Activated naive CD4-positive, alpha-beta T cell treated with anti-CD3 and anti-CD28 coated beads, Interleukin-2, amount 50 U/mL, for 72 hours (primary cell): ENCODE measurements around the gene NAP1L5. TPM values are rescaled to one million over a fixed set of nuclear protein-coding genes. Genes with fewer than 3 reads are reported as not detected.

Experiments used
- ATAC-seq, 2 donors: fragments of 150-1000 bp; cut with Tn5 transposase; 2 replicates each; pipeline ENCODE4 v1.10.0; 2021; ENCODE audit warnings: mild to moderate bottlenecking in 2 of 2, moderate library complexity in 2 of 2
- DNase-seq, 2 donors: peaks; one replicate each; pipeline ENCODE4 v3.0.0; 2021 to 2022; ENCODE audit warnings: low spot score in 2 of 2
- H3K27ac Mint-ChIP-seq, 2 donors: one replicate each; pipeline ENCODE4 v1.8.0; 2022; ENCODE audit warnings: mild to moderate bottlenecking in 2 of 2, mixed read lengths in 2 of 2
- H3K36me3 Mint-ChIP-seq, 2 donors: one replicate each; pipeline ENCODE4 v1.8.0; 2022; ENCODE audit warnings: mixed read lengths in 2 of 2
- H3K9me3 Mint-ChIP-seq, 2 donors: one replicate each; pipeline ENCODE4 v1.8.0; 2022; ENCODE audit warnings: mixed read lengths in 2 of 2
- total RNA-seq, 2 donors: library from RNA; stranded (reverse); gene quantifications; one replicate each; pipeline ENCODE4 v1.2.3, GENCODE V29; 2022

Gene NAP1L5
- total RNA-seq, 2 donors from 2014 or later, result 2.8 to 2.9 TPM

DNA sequence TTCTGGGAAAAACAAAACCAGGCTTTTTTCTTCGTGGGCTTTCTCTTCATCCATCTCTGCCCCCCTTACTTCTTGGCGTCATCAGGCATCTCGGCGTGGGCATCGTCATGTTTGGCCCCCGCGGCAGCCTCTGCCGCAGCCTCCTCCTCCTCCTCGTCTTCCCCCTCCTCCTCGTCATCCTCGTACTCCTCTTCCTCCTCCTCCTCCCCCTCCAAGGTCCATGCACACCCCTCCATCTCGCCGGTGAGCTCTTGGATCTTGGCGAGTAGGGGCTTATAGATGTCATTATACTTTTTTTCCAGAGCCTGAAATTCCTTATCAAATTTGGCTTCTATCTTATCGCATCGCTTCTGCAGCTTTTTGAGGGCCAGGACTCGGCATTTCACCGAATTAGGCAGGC lies 488 bp downstream of the NAP1L5 start:
- H3K36me3 Mint-ChIP-seq, result peaks cover 7 to 23% of the 10 kb centered on the region in 2 donors
- DNase-seq (no peak), ATAC-seq (peak; percentile 21 to 68)
- no peaks in the 10 kb centered on the region for H3K9me3 Mint-ChIP-seq
- H3K27ac Mint-ChIP-seq, result peak overlapping the region; percentile 76 to 92

DNA sequence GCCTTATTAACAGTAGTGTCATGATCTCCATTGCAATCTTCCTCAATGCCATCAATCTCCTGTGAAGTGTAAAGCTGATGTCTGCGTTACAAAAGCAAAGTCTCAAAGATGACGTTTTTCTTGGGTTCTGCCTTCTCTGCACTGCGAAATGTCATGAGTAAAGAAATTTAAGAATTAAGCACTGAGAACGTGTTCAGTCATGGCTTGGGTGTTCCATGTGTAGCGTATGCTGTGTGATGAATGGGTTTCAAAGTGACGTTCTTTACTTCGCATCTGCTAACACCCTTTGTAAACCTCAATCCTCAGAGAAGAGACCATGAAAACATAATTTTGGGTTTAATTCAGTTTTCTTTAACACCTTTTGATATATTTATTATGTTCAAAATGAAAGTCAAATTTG lies 999 bp downstream of the NAP1L5 start:
- no peaks in the 10 kb centered on the region for H3K9me3 Mint-ChIP-seq
- peak overlapping the region; percentile 76 to 92 for H3K27ac Mint-ChIP-seq
- ATAC-seq (no peak), DNase-seq (no peak)
- H3K36me3 Mint-ChIP-seq, result peaks cover 7 to 23% of the 10 kb centered on the region in 2 donors

- peaks cover 7 to 17% of the 10 kb centered on the region in 2 donors for H3K36me3 Mint-ChIP-seq
- no peak for ATAC-seq
- no peak for DNase-seq
- H3K27ac Mint-ChIP-seq, result no peak overlapping the region
- no peaks in the 10 kb centered on the region for H3K9me3 Mint-ChIP-seq
These were observed 3.8 kb downstream of the NAP1L5 start for GRCh38 chr4:88693792-88694191.

DNA sequence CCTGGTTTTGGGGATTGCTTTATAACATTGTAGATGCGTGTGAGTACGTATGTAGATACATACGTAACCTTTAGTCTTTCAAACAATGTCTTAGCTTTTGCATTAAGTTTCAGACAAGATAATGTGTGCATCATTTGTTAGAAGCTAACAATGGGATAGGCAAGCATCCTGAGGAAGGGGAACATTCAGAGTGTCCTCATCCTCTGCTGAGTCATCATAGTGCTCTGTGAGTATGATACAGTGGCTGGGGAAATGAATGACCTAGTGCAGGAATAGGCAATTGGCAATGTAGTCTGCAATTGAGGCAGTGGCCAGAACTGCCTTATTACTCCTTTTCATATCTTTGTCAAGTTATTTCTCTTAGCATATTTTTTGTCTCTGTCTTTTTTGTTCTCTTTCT lies 7.3 kb downstream of the NAP1L5 start:
- H3K9me3 Mint-ChIP-seq, result no peaks in the 10 kb centered on the region
- no peaks in the 10 kb centered on the region for H3K36me3 Mint-ChIP-seq
- no peak for ATAC-seq
- no peak for DNase-seq
- H3K27ac Mint-ChIP-seq, result no peak overlapping the region

DNA sequence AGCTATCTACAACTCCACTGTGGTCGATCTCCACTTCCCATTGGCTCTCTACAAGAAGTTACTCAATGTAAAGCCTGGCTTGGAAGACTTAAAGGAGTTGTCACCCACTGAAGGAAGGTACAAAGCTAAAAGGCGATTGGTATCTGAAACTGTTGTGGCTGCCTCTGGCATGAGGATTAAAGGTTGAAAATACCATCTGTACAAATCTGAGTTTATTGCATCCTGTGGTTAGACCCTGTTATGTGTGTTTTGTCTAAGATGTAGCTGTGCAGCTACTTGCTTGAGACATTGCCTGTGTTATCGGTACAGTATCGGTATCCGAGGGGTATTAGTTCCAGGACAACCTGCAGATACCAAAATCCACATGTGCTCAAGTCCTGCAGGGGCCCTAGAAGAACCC lies 16.4 kb downstream of the NAP1L5 start:
- Mint-ChIP-seq H3K27ac (no peak overlapping the region), H3K36me3 (peaks cover 0 to 34% of the 10 kb centered on the region in 2 donors), H3K9me3 (no peaks in the 10 kb centered on the region)
- no peak for ATAC-seq
- no peak for DNase-seq

GRCh38 chr4:88675543-88675942 lies 22.1 kb downstream of the NAP1L5 start:
- ATAC-seq (no peak), DNase-seq (no peak)
- Mint-ChIP-seq H3K9me3 (no peaks in the 10 kb centered on the region), H3K36me3 (peaks cover 0 to 26% of the 10 kb centered on the region in 2 donors), H3K27ac (no peak overlapping the region)

GRCh38 chr4:88674979-88675378 lies 22.6 kb downstream of the NAP1L5 start:
- Mint-ChIP-seq H3K36me3 (peaks cover 0 to 24% of the 10 kb centered on the region in 2 donors), H3K27ac (no peak overlapping the region), H3K9me3 (no peaks in the 10 kb centered on the region)
- no peak for ATAC-seq
- no peak for DNase-seq

GRCh38 chr4:88674565-88674964 lies 23.1 kb downstream of the NAP1L5 start:
- no peak for DNase-seq
- ATAC-seq, result peak; percentile 63 to 86
- H3K36me3 Mint-ChIP-seq, result peaks cover 0 to 20% of the 10 kb centered on the region in 2 donors
- no peak overlapping the region for H3K27ac Mint-ChIP-seq
- H3K9me3 Mint-ChIP-seq, result no peaks in the 10 kb centered on the region

- DNase-seq, result no peak
- H3K36me3 Mint-ChIP-seq, result peaks cover 0 to 13% of the 10 kb centered on the region in 2 donors
- no peak for ATAC-seq
- H3K27ac Mint-ChIP-seq, result no peak overlapping the region
- no peaks in the 10 kb centered on the region for H3K9me3 Mint-ChIP-seq
These were observed 23.7 kb downstream of the NAP1L5 start for GRCh38 chr4:88673886-88674285.

DNA sequence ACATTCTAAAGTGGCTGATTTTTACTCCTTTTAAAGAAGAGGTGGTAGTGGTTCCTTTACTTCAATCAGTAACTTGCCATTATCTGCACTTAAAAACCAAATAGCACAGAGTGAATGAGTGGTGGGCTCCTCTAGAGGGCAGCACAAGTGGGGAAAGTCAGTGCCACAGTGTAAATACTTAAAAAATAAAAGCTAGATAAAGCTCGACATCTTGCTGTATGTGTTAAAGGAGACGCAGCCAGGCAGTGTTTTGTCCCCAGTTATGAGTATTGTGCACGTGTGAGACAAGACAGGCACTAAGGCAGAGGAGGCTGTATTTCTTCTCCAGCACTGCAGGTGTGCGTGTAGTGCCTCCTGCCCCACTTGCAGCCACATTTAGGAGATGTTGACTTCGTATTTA lies 24.6 kb downstream of the NAP1L5 start:
- no peaks in the 10 kb centered on the region for H3K9me3 Mint-ChIP-seq
- peak; percentile 40 to 62 for ATAC-seq
- DNase-seq, result peak in 1 of 2 donors; percentile 21
- peaks cover 0 to 8% of the 10 kb centered on the region in 2 donors for H3K36me3 Mint-ChIP-seq
- H3K27ac Mint-ChIP-seq, result no peak overlapping the region

DNA sequence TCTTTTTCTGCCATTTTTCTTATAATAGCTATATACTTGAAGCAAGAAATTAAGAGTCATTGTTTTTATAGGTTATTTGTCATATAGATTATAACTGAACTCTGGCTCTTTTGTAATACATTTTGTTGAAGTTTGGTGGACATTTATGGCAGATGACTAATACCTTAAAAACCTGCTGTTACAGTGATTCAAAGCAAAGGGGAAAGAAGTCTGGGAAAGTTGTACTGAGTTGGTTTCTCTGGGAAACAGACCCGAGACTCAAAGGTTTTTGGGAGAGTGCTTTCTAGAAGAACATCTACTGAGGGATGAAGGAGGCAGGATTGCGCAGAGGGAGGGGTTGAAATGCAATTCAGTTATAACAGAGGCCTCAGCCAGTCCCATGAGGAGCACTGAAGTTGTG lies 35.9 kb downstream of the NAP1L5 start:
- no peaks in the 10 kb centered on the region for H3K36me3 Mint-ChIP-seq
- ATAC-seq, result no peak
- H3K27ac Mint-ChIP-seq, result peak overlapping the region in 1 of 2 donors; percentile 31
- no peak for DNase-seq
- H3K9me3 Mint-ChIP-seq, result no peaks in the 10 kb centered on the region

DNA sequence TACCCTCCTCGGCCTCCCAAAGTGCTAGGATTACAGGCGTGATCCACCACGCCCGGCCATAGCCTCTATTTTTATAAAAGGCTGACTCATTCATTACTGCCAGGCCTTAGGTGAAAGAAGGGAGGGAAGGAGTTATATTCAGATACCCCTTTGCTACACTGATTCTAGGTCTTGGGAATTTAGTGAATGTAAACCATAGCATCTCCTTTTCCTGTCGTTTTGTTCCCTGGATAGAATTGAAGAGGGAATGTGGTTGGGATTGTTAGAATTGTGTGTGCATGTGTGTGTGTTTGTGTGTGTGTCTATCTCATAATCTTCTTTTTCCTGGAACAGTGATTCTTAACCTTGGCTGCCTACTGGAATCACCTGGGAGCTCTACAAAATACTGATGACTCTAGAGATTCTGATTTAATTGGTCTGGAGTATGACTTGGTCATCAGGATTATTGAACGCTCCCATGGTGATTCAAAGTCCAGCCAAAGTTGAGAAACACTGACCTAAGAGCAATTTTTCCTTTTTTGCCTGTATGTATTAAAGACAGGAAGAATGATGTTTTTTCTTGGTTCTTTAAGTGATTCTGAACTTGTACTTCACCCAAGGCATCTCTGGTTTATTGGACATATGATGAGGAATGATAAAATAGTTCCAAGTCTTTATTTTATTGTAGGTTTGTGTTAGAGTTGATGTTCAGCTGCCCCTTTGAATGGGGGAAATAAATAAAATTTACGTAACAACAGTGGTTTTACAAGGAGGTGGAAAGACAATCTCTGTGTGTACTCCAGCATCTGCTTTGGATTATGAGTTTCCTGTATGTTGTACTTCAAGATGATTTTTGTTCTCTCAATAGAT lies 37.0 kb downstream of the NAP1L5 start:
- Mint-ChIP-seq H3K36me3 (peaks cover 0 to 7% of the 10 kb centered on the region in 2 donors), H3K27ac (no peak overlapping the region), H3K9me3 (no peaks in the 10 kb centered on the region)
- ATAC-seq (no peak), DNase-seq (no peak)

DNA sequence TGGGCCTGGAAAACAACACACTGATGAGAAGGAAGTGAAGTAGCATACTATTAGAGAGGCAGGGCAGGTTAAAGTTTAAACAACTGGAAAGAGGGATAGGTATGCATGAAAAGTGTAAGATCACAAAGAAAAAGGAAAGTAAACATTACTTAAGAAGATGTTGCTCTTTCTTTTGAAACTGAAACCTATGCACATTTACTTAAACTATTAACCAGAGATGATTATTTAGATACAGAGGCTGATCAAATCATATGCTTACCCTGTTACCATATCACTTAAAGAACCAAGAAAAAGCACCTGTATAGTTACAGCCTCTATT lies 37.8 kb downstream of the NAP1L5 start:
- no peak overlapping the region for H3K27ac Mint-ChIP-seq
- no peaks in the 10 kb centered on the region for H3K9me3 Mint-ChIP-seq
- peaks cover 0 to 15% of the 10 kb centered on the region in 2 donors for H3K36me3 Mint-ChIP-seq
- no peak for ATAC-seq
- DNase-seq, result no peak

DNA sequence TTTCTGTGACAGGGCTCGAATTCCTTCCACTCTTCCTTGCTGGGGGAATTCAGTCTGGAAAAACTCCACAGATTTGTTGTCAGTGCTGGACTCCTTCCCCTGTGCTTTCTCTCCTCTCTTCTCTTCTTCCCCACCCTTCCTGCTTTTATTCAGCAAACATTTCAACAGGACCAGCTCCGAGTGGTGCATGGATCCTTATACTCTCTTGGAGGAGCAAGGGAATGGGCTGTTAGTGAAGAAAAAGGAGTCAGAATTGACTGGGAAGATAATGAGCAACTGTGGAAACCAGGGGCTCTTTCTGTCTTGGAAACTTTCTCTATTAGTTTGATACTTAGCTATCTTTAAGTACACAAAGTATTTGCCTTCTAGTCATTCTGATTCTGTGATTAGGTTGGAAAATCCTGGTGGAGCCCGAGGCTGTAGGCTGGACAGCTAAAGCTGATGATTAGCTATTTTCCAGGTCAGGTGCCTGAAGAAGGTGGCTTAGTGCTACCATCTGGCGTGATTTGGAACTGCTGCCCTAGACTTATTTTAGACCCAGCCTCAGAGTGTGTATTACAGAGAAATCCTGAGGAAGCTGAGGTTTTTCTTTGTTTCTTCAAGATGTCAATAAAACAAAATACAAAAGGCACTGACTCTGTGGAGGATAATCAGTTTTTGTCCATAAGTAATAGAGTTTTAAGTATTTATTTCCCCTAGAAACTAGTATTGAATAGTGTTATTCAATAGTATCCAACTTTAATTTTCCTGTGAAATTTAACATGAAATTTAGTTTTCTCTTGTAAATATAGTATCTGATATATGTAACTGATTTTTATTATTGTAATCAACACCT lies 38.4 kb downstream of the NAP1L5 start:
- DNase-seq (peak in 1 of 2 donors; percentile 18), ATAC-seq (peak; percentile 61 to 82)
- Mint-ChIP-seq H3K36me3 (peaks cover 0 to 15% of the 10 kb centered on the region in 2 donors), H3K27ac (peak overlapping the region; percentile 17 to 70), H3K9me3 (no peaks in the 10 kb centered on the region)

DNA sequence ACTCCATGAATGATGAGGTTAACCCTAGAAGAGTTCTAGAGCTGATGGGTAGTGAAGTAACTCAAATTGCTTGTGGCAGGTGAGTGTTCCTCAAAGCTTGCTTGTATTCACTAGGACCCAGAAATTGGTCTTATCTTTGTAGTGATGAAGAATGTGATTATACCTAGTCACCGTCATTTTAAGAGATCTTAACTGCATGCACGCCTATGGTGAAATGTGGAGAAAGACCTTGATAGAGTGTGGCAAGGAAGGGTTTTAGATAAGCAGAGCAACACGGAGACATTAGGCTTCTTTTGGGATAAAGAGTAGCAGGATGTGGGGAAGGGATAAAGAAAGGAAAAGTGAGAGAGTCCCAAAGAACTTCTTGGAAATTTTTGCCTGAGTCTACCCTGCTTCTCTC lies 42.4 kb downstream of the NAP1L5 start:
- DNase-seq (no peak), ATAC-seq (no peak)
- no peaks in the 10 kb centered on the region for H3K9me3 Mint-ChIP-seq
- peaks cover 0 to 20% of the 10 kb centered on the region in 2 donors for H3K36me3 Mint-ChIP-seq
- no peak overlapping the region for H3K27ac Mint-ChIP-seq

DNA sequence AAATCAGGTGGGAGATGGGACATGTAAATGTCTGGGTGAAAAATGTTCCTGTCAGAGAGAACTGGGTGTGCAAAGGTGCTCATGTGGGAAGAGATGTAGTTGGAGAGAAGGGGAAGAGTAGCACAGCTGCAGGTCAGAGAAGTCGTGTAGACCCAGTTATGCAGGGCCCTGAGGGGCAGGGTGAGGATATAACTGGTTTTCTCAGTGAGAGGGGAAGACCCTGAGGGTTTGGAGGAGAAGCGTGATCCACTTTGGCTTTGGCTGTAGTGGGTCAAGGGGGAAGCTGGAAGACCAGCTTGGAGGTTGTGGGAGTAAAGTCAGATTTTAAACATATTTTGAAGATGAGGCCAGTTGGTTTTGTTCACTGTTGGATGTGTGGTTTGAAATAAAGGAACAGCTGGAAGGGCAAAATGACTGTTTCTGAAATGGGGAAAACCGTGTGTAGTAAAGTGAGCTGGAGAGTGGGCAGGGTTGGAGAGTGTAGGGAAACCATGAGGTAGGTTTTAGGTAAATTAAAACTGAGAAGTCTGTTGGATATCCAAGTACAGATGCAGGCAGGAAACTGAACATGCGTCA lies 44.2 kb downstream of the NAP1L5 start:
- Mint-ChIP-seq H3K27ac (peak overlapping the region; percentile 14 to 79), H3K9me3 (no peaks in the 10 kb centered on the region), H3K36me3 (peaks cover 0 to 20% of the 10 kb centered on the region in 2 donors)
- DNase-seq (no peak), ATAC-seq (no peak)

GRCh38 chr4:88649716-88650115 lies 47.9 kb downstream of the NAP1L5 start:
- Mint-ChIP-seq H3K9me3 (peaks cover 0 to 4% of the 10 kb centered on the region in 2 donors), H3K27ac (no peak overlapping the region), H3K36me3 (peaks cover 0 to 5% of the 10 kb centered on the region in 2 donors)
- ATAC-seq, result no peak
- no peak for DNase-seq
